HAP-1 (cell line): Measurements from ENCODE around the gene EP300.
"Not testable (repeated sequence)": the region's sequence is repeated elsewhere in the genome, so short reads cannot be mapped to it uniquely, and the experiment has no call there.

Source experiments
- DNase-seq, 2 experiments: peaks; one replicate each; pipeline ENCODE4 v3.0.0-alpha.2; 2016 to 2020; ENCODE audit warnings: low spot score in 2 of 2
- H3K27me3 ChIP-seq: fragments of 250-450 bp; sonication (Bioruptor Pico); 2 replicates; pipeline ENCODE4 v1.5.1; 2020; ENCODE audit warnings: low read depth, mild to moderate bottlenecking, moderate library complexity
- H3K36me3 ChIP-seq: fragments of 250-450 bp; sonication (Bioruptor Pico); replicated peaks from 2 replicates; pipeline ENCODE4 v1.5.1; 2020; ENCODE audit warnings: mild to moderate bottlenecking
- H3K4me1 ChIP-seq: fragments of 250-450 bp; sonication (Bioruptor Pico); 2 replicates; pipeline ENCODE4 v1.5.1; 2020; ENCODE audit warnings: mild to moderate bottlenecking
- H3K4me3 ChIP-seq: fragments of 250-450 bp; sonication (Bioruptor Pico); 2 replicates; pipeline ENCODE4 v1.5.1; 2020; ENCODE audit warnings: mild to moderate bottlenecking, moderate library complexity
- H3K9me3 ChIP-seq: fragments of 250-450 bp; sonication (Bioruptor Pico); 2 replicates; pipeline ENCODE4 v1.5.1; 2020; ENCODE audit warnings: mild to moderate bottlenecking, moderate library complexity
- in situ Hi-C: fragments of 300-500 bp; cut with MboI; formaldehyde crosslinking; loops from 3 replicates; pipeline ENCODE4 v1.14.3; 2020; ENCODE audit warnings: low sequenced_read_pairs, inconsistent platforms, mixed read lengths

The EP300 gene

GRCh38 chr22:41067968-41068367 lies 24.4 kb upstream of the EP300 start:
- H3K36me3 ChIP-seq, H3K27me3 ChIP-seq, H3K4me3 ChIP-seq, H3K9me3 ChIP-seq, in situ Hi-C loops, H3K4me1 ChIP-seq, DNase-seq: not testable (repeated sequence)

- in situ Hi-C loops = no loop called here
- Histone ChIP-seq H3K27me3 (no peaks in the 10 kb centered on the region), H3K4me3 (no peak overlapping the region), H3K36me3 (no peaks in the 10 kb centered on the region), H3K4me1 (no peaks in the 10 kb centered on the region), H3K9me3 (no peaks in the 10 kb centered on the region)
- DNase-seq = no peak
These were observed 21.6 kb upstream of the EP300 start for GRCh38 chr22:41070665-41071331.

DNA sequence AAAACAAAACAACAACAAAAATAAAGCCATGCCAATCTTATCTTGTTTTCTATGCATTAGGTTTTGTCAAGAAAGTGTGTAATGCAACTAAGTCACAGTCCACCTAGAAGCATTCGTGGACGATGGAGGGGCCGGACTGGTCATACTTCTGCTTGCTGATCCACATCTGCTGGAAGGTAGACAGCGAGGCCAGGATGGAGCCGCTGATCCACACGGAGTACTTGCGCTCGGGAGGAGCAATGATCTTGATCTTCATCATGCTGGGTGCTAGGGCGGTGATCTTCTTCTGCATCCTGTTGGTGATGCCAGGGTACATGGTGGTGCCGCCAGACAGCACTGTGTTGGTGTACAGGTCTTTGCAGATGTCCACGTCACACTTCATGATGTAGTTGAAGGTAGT lies 18.3 kb upstream of the EP300 start:
- DNase-seq = no peak
- in situ Hi-C loops = no loop called here
- H3K4me3 ChIP-seq = no peak overlapping the region
- no peaks in the 10 kb centered on the region for H3K9me3 ChIP-seq
- H3K4me1 ChIP-seq = no peaks in the 10 kb centered on the region
- H3K27me3 ChIP-seq = no peaks in the 10 kb centered on the region
- H3K36me3 ChIP-seq = no peaks in the 10 kb centered on the region

DNA sequence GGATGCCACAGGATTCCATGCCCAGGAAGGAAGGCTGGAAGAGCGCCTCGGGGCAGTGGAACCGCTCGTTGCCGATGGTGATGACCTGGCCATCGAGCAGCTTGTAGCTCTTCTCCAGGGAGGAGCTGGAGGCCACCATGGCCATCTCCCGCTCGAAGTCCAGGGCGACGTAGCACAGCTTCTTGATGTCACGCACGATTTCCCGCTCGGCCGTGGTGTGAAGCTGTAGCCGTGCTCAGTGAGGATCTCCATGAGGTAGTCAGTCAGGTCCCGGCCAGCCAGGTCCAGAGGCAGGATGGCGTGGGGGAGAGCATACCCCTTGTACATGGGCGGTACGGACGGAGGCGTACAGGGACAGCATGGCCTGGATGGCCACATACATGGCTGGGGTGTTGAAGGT lies 17.9 kb upstream of the EP300 start:
- no peaks in the 10 kb centered on the region for H3K36me3 ChIP-seq

GRCh38 chr22:41074941-41075710 lies 17.3 kb upstream of the EP300 start:
- Histone ChIP-seq H3K36me3 (no peaks in the 10 kb centered on the region), H3K27me3 (no peaks in the 10 kb centered on the region), H3K4me1 (no peaks in the 10 kb centered on the region), H3K9me3 (no peaks in the 10 kb centered on the region), H3K4me3 (no peak overlapping the region)
- in situ Hi-C loops = no loop called here
- DNase-seq = no peak

More for the DNA sequence above, 17.9 kb upstream of the EP300 start:
- DNase-seq = no peak
- H3K27me3 ChIP-seq = no peaks in the 10 kb centered on the region
- H3K4me3 ChIP-seq = no peak overlapping the region
- in situ Hi-C loops = no loop called here
- H3K9me3 ChIP-seq = no peaks in the 10 kb centered on the region
- no peaks in the 10 kb centered on the region for H3K4me1 ChIP-seq

GRCh38 chr22:41075946-41076345 lies 16.4 kb upstream of the EP300 start:
- no peaks in the 10 kb centered on the region for H3K27me3 ChIP-seq
- no peaks in the 10 kb centered on the region for H3K9me3 ChIP-seq
- H3K36me3 ChIP-seq = no peaks in the 10 kb centered on the region
- no peak for DNase-seq
- in situ Hi-C loops = no loop called here
- H3K4me3 ChIP-seq = no peak overlapping the region
- no peaks in the 10 kb centered on the region for H3K4me1 ChIP-seq

DNA sequence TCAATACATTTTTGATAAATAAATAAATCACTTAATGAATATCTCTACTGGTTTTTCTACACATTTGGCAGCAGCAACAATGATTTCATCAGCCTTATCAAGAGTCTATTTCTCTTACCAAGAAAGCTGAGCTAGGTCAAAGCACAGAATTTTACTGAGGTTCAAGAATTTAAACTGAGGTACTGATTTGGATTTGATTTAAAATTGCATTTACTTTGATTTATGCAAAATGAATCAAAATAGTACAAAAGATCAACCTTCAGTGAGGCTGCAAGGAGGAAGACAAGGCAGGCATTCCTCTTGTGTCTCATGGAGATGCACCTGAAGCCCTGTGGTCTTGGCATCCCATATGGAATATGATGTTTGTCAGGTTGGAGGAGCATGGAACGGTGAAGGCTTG lies 15.5 kb upstream of the EP300 start:
- H3K4me3 ChIP-seq = no peak overlapping the region
- no peaks in the 10 kb centered on the region for H3K4me1 ChIP-seq
- H3K36me3 ChIP-seq = no peaks in the 10 kb centered on the region
- in situ Hi-C loops = no loop called here
- no peaks in the 10 kb centered on the region for H3K9me3 ChIP-seq
- DNase-seq = no peak
- H3K27me3 ChIP-seq = no peaks in the 10 kb centered on the region

GRCh38 chr22:41078931-41079330 lies 13.5 kb upstream of the EP300 start:
- in situ Hi-C loops = no loop called here
- DNase-seq = no peak
- H3K4me3 ChIP-seq = no peak overlapping the region
- H3K27me3 ChIP-seq = no peaks in the 10 kb centered on the region
- H3K36me3 ChIP-seq = no peaks in the 10 kb centered on the region
- H3K9me3 ChIP-seq = no peaks in the 10 kb centered on the region
- H3K4me1 ChIP-seq = no peaks in the 10 kb centered on the region

DNA sequence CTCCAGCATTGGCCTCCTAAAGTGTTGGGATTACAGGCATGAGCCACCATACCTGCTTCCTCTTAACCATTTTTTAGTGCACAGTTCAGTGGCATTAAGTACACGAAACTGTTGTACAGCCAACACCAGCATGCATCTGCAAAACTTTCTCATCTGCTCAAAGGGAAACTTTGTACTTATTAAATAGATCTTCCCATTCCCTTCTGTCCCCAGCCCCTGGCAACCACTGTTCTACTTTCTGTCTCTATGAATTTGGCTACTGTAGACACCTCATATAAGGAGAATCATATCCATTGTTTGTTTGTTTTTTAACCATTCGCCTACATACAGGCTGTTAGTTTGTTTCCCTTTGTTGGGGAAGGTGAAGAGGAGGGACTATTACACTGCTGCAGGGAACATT lies 6.5 kb upstream of the EP300 start:
- Histone ChIP-seq H3K27me3 (no peaks in the 10 kb centered on the region), H3K4me3 (no peak overlapping the region), H3K4me1 (peaks cover 3% of the 10 kb centered on the region; the same call in 1 of the 2 replicates), H3K9me3 (no peaks in the 10 kb centered on the region), H3K36me3 (no peaks in the 10 kb centered on the region)
- no peak for DNase-seq
- in situ Hi-C loops = loop anchor here (5.0 kb wide), 1 partner anchor 134 kb away; the partner anchor contains the start of gene RBX1

- Histone ChIP-seq H3K4me3 (peak overlapping the region; percentile 93), H3K27me3 (no peaks in the 10 kb centered on the region), H3K36me3 (peaks cover 11% of the 10 kb centered on the region), H3K4me1 (peaks cover 17% of the 10 kb centered on the region), H3K9me3 (no peaks in the 10 kb centered on the region)
- DNase-seq = peak; percentile 95 to 98
- in situ Hi-C loops = no loop called here
These were observed 1.0 kb upstream of the EP300 start for GRCh38 chr22:41091132-41092022.

DNA sequence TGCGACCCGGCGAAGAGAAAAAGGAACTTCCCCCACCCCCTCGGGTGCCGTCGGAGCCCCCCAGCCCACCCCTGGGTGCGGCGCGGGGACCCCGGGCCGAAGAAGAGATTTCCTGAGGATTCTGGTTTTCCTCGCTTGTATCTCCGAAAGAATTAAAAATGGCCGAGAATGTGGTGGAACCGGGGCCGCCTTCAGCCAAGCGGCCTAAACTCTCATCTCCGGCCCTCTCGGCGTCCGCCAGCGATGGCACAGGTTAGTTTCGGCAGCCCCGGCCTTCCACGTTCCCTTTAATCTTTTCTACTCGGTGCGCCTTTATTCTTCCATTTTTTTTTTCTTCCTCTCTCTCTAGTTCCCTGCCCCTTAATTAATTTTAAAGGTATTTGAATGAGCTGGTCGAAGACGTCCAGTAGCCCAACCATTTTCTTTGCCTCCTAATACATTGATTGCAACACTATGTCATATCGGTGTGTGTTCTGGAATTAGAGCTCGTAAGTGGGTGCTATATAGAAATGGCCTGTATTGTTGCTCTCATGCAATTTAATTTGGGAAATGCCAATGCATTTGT lies 537 bp downstream of the EP300 start:
- peak in 1 of 2 experiments; percentile 54 for DNase-seq
- peaks cover 19% of the 10 kb centered on the region for H3K4me1 ChIP-seq
- peak overlapping the region; percentile 93 for H3K4me3 ChIP-seq
- in situ Hi-C loops = no loop called here
- H3K27me3 ChIP-seq = no peaks in the 10 kb centered on the region
- H3K9me3 ChIP-seq = no peaks in the 10 kb centered on the region
- H3K36me3 ChIP-seq = peaks cover 11% of the 10 kb centered on the region

DNA sequence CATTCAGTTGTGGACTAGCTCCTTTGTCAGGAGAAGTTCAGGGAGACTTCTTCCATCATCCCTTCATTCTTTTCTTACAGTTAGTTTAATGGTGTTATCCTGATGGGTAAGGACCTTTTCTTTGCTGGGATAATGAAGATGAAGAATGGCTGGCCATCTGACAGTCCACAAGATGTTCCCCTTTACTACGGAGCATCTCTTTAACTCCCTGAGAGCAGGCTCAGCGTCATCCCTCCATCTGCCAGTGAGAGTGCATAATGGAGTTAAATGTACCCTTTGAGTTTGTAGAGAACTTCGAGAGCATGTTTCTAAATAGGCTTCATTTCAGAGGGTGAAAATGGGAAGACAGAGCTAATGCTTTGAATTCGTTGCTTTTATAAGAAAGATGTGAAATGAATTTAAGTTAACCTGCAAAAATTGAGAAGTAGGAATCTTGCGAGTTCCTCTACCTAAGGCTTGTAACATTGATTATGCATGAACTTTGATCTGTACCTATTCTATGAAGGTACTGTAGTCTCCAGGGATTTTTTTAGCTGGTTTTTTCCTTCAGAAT lies 1.7 kb downstream of the EP300 start:
- Histone ChIP-seq H3K4me3 (peak overlapping the region; percentile 93), H3K36me3 (peaks cover 11% of the 10 kb centered on the region), H3K27me3 (no peaks in the 10 kb centered on the region), H3K4me1 (peaks cover 19% of the 10 kb centered on the region), H3K9me3 (no peaks in the 10 kb centered on the region)
- in situ Hi-C loops = no loop called here
- peak; percentile 38 to 49 for DNase-seq

DNA sequence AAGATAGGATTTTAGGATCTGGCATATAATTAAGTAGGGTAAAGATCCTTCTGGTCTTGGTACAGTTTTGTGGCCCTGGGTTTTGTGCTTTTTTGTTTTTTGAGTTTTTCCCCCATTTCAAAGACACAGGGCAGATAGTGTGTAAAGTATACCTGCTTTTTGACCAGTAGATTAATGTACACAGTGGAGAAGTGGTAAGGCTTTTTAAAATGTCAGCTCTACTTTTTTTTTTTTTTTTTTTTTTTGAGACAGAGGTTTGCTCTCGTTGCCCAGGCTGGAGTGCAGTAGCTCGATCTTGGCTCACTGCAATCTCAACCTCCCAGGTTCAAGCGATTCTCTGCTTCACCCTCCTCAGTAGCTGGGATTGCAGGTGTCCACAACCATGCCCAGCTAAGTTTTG lies 4.0 kb downstream of the EP300 start:
- Histone ChIP-seq H3K4me1 (peaks cover 14% of the 10 kb centered on the region), H3K36me3 (peaks cover 13% of the 10 kb centered on the region), H3K9me3 (no peaks in the 10 kb centered on the region), H3K27me3 (no peaks in the 10 kb centered on the region), H3K4me3 (no peak overlapping the region)
- no peak for DNase-seq
- in situ Hi-C loops = no loop called here
